K562 (cell line): ENCODE data around the gene NSMCE1.

Experiments used
- CTBP1 ChIP-seq: fragments of 450-650 bp; IDR thresholded peaks from 2 replicates; pipeline ENCODE4 v1.6.1; 2016; ENCODE audit warnings: borderline replicate concordance
- EZH2 ChIP-seq: IDR thresholded peaks from 2 replicates; pipeline ENCODE4 v1.6.1; 2012; ENCODE audit warnings: low read depth, mild to moderate bottlenecking, inconsistent platforms, low read length, borderline replicate concordance
- KLF10 ChIP-seq: fragments of 250-450 bp; sonication (Bioruptor Pico); IDR thresholded peaks from 2 replicates; pipeline ENCODE4 v1.6.1; 2021; ENCODE audit warnings: matching md5 sums
- TF ChIP-seq, protein P1 (sequence below), 3 experiments: IDR thresholded peaks in 2 of 3; conservative IDR thresholded peaks in 1 of 3; 2 replicates each; pipeline ENCODE4 v1.5.1; 2011 to 2012; ENCODE audit warnings: low read length in 3 of 3, mild to moderate bottlenecking in 3 of 3, control low read depth in 2 of 3, improper control_type of control experiment in 1 of 3, inconsistent platforms in 1 of 3, low read depth in 1 of 3, mixed read lengths in 1 of 3, moderate library complexity in 1 of 3; ENCODE audit not compliant: insufficient read depth in 2 of 3

DNA sequence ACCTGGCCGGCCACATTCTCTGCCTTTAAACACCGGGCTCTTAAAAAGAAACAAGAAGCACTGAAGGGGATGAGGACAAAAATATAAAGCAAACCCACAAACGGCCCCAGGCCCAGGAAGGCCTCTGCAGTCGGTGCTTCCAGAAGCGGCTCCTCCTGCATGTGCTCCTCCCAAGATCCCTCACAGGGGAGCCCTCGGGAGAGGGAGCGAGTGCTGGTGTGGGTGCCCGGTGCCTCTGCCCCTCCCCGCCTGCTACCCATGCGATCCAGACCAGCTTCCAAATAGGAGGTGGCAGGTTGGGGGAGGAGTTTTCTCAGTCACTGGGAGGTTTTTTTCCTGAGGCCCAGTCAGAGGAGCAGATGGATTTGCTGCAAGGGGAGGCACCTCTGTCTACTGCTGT lies 49.4 kb downstream of the NSMCE1 start:
- TF ChIP-seq, protein P1, sequence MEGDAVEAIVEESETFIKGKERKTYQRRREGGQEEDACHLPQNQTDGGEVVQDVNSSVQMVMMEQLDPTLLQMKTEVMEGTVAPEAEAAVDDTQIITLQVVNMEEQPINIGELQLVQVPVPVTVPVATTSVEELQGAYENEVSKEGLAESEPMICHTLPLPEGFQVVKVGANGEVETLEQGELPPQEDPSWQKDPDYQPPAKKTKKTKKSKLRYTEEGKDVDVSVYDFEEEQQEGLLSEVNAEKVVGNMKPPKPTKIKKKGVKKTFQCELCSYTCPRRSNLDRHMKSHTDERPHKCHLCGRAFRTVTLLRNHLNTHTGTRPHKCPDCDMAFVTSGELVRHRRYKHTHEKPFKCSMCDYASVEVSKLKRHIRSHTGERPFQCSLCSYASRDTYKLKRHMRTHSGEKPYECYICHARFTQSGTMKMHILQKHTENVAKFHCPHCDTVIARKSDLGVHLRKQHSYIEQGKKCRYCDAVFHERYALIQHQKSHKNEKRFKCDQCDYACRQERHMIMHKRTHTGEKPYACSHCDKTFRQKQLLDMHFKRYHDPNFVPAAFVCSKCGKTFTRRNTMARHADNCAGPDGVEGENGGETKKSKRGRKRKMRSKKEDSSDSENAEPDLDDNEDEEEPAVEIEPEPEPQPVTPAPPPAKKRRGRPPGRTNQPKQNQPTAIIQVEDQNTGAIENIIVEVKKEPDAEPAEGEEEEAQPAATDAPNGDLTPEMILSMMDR (IDR thresholded peaks at IDR 0.05 in 2 of 3, conservative IDR thresholded peaks at IDR 0.05 in 1 of 3; ENCODE audit: insufficient read depth in 2 of 3, low read depth in 1 of 3, low read length in 3 of 3), result no peak
- TF ChIP-seq KLF10 (CRISPR knock-in tag) (no peak), CTBP1 (no peak), EZH2 (no peak)
